Naive thymus-derived CD4-positive, alpha-beta T cell (primary cell): Measurements from ENCODE around the gene CHCHD6. TPM values are rescaled to one million over a fixed set of nuclear protein-coding genes. Genes with fewer than 3 reads are reported as not detected.

Source experiments
- ATAC-seq: fragments of 150-1000 bp; cut with Tn5 transposase; 2 replicates; pipeline ENCODE4 v1.10.0; 2021; ENCODE audit warnings: mild to moderate bottlenecking, moderate library complexity
- CTCF ChIA-PET: fragments of 350-600 bp; sonication (Branson Sonifier 250); formaldehyde crosslinking; loops from one replicate; lab custom pipeline; 2021; ENCODE audit warnings: antibody characterized with exemption; lab: Charles Lee
- POLR2A ChIA-PET: fragments of 350-600 bp; sonication (Branson Sonifier 250); formaldehyde crosslinking; loops from one replicate; lab custom pipeline; 2021; ENCODE audit warnings: antibody characterized with exemption, inconsistent platforms; lab: Charles Lee
- DNase-seq, 9 donors: peaks; one replicate each; pipeline versions ENCODE4 v3.0.0 to v3.0.0-alpha.2; 2020 to 2022; ENCODE audit warnings: mixed read lengths in 1 of 9
- H3K27ac ChIP-seq: one replicate; pipeline ENCODE4 v1.7.0; 2013; ENCODE audit warnings: mild to moderate bottlenecking, low read depth, low read length, moderate library complexity
- H3K27me3 ChIP-seq, 2 donors: one replicate each; pipeline ENCODE4 v1.7.0; 2013; ENCODE audit warnings: low read length in 2 of 2, mild to moderate bottlenecking in 2 of 2, moderate library complexity in 2 of 2; ENCODE audit not compliant: control insufficient read depth in 2 of 2, insufficient read depth in 2 of 2
- H3K36me3 ChIP-seq, 3 experiments: 1 replicate in 2 of 3; 2 replicates in 1 of 3; pipeline ENCODE4 v1.7.0; 2013; ENCODE audit warnings: low read length in 3 of 3, mild to moderate bottlenecking in 3 of 3, moderate library complexity in 1 of 3; ENCODE audit not compliant: insufficient read depth in 3 of 3, control insufficient read depth in 2 of 3
- H3K4me1 ChIP-seq, 2 donors: one replicate each; pipeline ENCODE4 v1.7.0; 2013; ENCODE audit warnings: low read length in 2 of 2, mild to moderate bottlenecking in 2 of 2, moderate library complexity in 1 of 2; ENCODE audit not compliant: control insufficient read depth in 2 of 2, insufficient read depth in 2 of 2
- H3K4me3 ChIP-seq: 2 replicates; pipeline ENCODE4 v1.7.0; 2013; ENCODE audit warnings: mild to moderate bottlenecking, low read length
- H3K9me3 ChIP-seq, 3 experiments: 1 replicate in 2 of 3; 2 replicates in 1 of 3; pipeline ENCODE4 v1.7.0; 2013; ENCODE audit warnings: low read length in 3 of 3; ENCODE audit not compliant: control insufficient read depth in 2 of 3
- H3K27ac Mint-ChIP-seq, 9 donors: one replicate each; pipeline ENCODE4 v1.8.0; 2020 to 2022; ENCODE audit warnings: mixed read lengths in 9 of 9, mild to moderate bottlenecking in 8 of 9, moderate library complexity in 5 of 9, inconsistent platforms in 2 of 9
- H3K27me3 Mint-ChIP-seq, 5 donors: one replicate each; pipeline ENCODE4 v1.8.0; 2021 to 2022; ENCODE audit warnings: mixed read lengths in 5 of 5, mild to moderate bottlenecking in 1 of 5
- H3K36me3 Mint-ChIP-seq, 5 donors: one replicate each; pipeline ENCODE4 v1.8.0; 2020 to 2022; ENCODE audit warnings: mixed read lengths in 5 of 5, mild to moderate bottlenecking in 3 of 5, inconsistent platforms in 1 of 5
- H3K4me1 Mint-ChIP-seq, 7 donors: one replicate each; pipeline ENCODE4 v1.8.0; 2020 to 2022; ENCODE audit warnings: mixed read lengths in 7 of 7, mild to moderate bottlenecking in 3 of 7, inconsistent platforms in 1 of 7
- H3K4me3 Mint-ChIP-seq, 10 donors: one replicate each; pipeline ENCODE4 v1.8.0; 2020 to 2022; ENCODE audit warnings: mild to moderate bottlenecking in 10 of 10, mixed read lengths in 10 of 10, moderate library complexity in 6 of 10, inconsistent platforms in 2 of 10
- H3K9me3 Mint-ChIP-seq, 11 donors: one replicate each; pipeline ENCODE4 v1.8.0; 2020 to 2022; ENCODE audit warnings: mixed read lengths in 11 of 11, mild to moderate bottlenecking in 4 of 11, inconsistent platforms in 1 of 11, moderate library complexity in 1 of 11
- intact Hi-C, 2 donors: fragments of 100-400 bp; cut with micrococcal nuclease; formaldehyde crosslinking; loops; one replicate each; pipeline ENCODE4 v1.15.1; 2023
- polyA plus RNA-seq, 2 donors: library from polyadenylated mRNA; unstranded; fragments of 300-500 nt; fragmentation: Illumina TruSeq; gene quantifications; one replicate each; pipeline ENCODE4 v1.2.3, GENCODE V29; 2021
- total RNA-seq, 6 experiments: library from RNA in 5 of 6; stranded (reverse) in 5 of 6; gene quantifications; 1 replicate in 5 of 6; 2 replicates in 1 of 6; pipeline ENCODE4 v1.2.3 and lab custom pipeline; 2021 to 2026

The CHCHD6 gene
- total and polyA plus RNA-seq, 7 experiments from 2014 or later, result 5.4 to 15.1 (median 11.0) TPM

GRCh38 chr3:126826693-126827092 is 122.7 kb downstream of the CHCHD6 start:
- no peak overlapping the region for H3K27ac Mint-ChIP-seq
- DNase-seq (no peak), ATAC-seq (no peak)
- CTCF ChIA-PET, result no interaction called here
- H3K36me3 ChIP-seq, result no peaks in the 10 kb centered on the region
- no peaks in the 10 kb centered on the region for H3K27me3 Mint-ChIP-seq
- no peaks in the 10 kb centered on the region for H3K27me3 ChIP-seq
- no peak overlapping the region for H3K4me3 ChIP-seq
- H3K9me3 Mint-ChIP-seq, result peaks cover 0 to 6% (median 0%) of the 10 kb centered on the region in 11 donors
- POLR2A ChIA-PET, result no interaction called here
- H3K36me3 Mint-ChIP-seq, result peaks cover 0 to 15% (median 4%) of the 10 kb centered on the region in 5 donors
- H3K4me1 Mint-ChIP-seq, result peaks cover 0 to 18% (median 10%) of the 10 kb centered on the region in 7 donors
- peaks cover 0 to 4% of the 10 kb centered on the region in 2 donors for H3K4me1 ChIP-seq
- no peaks in the 10 kb centered on the region for H3K9me3 ChIP-seq
- intact Hi-C loops, result no loop called here
- no peak overlapping the region for H3K4me3 Mint-ChIP-seq
- H3K27ac ChIP-seq, result no peak overlapping the region

DNA sequence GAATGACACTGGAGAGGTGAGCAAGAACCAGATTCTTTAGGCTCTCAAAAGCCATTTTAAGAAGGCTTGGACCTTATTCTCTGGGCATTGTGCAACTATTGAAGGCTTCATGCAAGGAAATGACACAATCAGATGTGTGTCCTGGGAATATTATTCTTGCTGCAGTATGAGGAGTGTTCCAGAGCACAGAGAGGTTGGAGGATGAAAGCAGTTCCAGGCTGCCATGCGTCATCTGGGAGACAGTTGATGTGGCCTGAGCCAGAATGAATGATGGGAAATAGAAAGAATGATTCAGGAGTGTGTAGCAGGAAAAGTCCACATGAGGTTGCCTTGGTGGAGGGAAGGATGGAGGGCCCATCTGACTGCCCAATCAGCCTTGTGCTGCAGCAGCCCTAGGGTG is 123.1 kb downstream of the CHCHD6 start:
- ChIA-PET CTCF (no interaction called here), POLR2A (no interaction called here)
- no peak overlapping the region for H3K27ac Mint-ChIP-seq
- Histone ChIP-seq H3K27me3 (no peaks in the 10 kb centered on the region), H3K9me3 (no peaks in the 10 kb centered on the region), H3K27ac (no peak overlapping the region), H3K36me3 (no peaks in the 10 kb centered on the region), H3K4me1 (peaks cover 0 to 4% of the 10 kb centered on the region in 2 donors), H3K4me3 (no peak overlapping the region)
- peaks cover 0 to 12% (median 2%) of the 10 kb centered on the region in 5 donors for H3K36me3 Mint-ChIP-seq
- ATAC-seq (no peak), DNase-seq (no peak)
- peaks cover 0 to 2% (median 0%) of the 10 kb centered on the region in 11 donors for H3K9me3 Mint-ChIP-seq
- intact Hi-C loops, result no loop called here
- no peaks in the 10 kb centered on the region for H3K27me3 Mint-ChIP-seq
- no peak overlapping the region for H3K4me3 Mint-ChIP-seq
- peaks cover 0 to 18% (median 10%) of the 10 kb centered on the region in 7 donors for H3K4me1 Mint-ChIP-seq

- ChIA-PET POLR2A (no interaction called here), CTCF (no interaction called here)
- H3K27ac Mint-ChIP-seq, result no peak overlapping the region
- H3K9me3 Mint-ChIP-seq, result no peaks in the 10 kb centered on the region
- Histone ChIP-seq H3K27me3 (no peaks in the 10 kb centered on the region), H3K9me3 (no peaks in the 10 kb centered on the region), H3K27ac (no peak overlapping the region), H3K4me3 (no peak overlapping the region), H3K4me1 (peaks cover 0 to 4% of the 10 kb centered on the region in 2 donors), H3K36me3 (no peaks in the 10 kb centered on the region)
- H3K27me3 Mint-ChIP-seq, result no peaks in the 10 kb centered on the region
- H3K36me3 Mint-ChIP-seq, result peaks cover 0 to 12% (median 4%) of the 10 kb centered on the region in 5 donors
- H3K4me1 Mint-ChIP-seq, result peaks cover 0 to 18% (median 11%) of the 10 kb centered on the region in 7 donors
- no peak for DNase-seq
- no peak for ATAC-seq
- intact Hi-C loops, result no loop called here
- H3K4me3 Mint-ChIP-seq, result no peak overlapping the region
These were observed 124.3 kb downstream of the CHCHD6 start for GRCh38 chr3:126828306-126828705.

DNA sequence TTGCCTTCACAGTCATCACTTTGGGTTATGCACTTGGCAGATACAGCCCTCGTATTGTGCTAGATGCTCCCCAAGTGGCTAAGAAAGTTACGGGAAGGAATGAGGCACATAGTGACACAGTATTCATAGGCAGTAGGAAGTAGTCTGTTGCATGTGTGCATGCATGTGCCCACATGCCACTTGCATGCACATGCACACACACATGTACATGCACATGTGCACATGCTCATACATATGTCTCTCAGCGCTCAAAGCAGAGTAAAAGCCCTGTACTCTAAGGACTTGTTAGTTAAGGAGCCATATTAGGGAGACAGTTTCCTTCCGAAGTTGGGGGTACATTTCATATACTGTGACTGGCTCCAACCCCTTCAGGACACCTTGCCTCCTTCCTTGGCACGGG is 128.9 kb downstream of the CHCHD6 start:
- no peak overlapping the region for H3K4me3 ChIP-seq
- peaks cover 0 to 4% of the 10 kb centered on the region in 2 donors for H3K4me1 ChIP-seq
- H3K27me3 Mint-ChIP-seq, result no peaks in the 10 kb centered on the region
- no peak for DNase-seq
- no peaks in the 10 kb centered on the region for H3K27me3 ChIP-seq
- H3K9me3 Mint-ChIP-seq, result no peaks in the 10 kb centered on the region
- H3K36me3 ChIP-seq, result no peaks in the 10 kb centered on the region
- no peak overlapping the region for H3K27ac ChIP-seq
- no peak overlapping the region for H3K27ac Mint-ChIP-seq
- ChIA-PET CTCF (no interaction called here), POLR2A (no interaction called here)
- peaks cover 0 to 28% (median 10%) of the 10 kb centered on the region in 5 donors for H3K36me3 Mint-ChIP-seq
- intact Hi-C loops, result no loop called here
- ATAC-seq, result no peak
- H3K4me3 Mint-ChIP-seq, result no peak overlapping the region
- H3K4me1 Mint-ChIP-seq, result peaks cover 0 to 16% (median 10%) of the 10 kb centered on the region in 7 donors
- H3K9me3 ChIP-seq, result no peaks in the 10 kb centered on the region

DNA sequence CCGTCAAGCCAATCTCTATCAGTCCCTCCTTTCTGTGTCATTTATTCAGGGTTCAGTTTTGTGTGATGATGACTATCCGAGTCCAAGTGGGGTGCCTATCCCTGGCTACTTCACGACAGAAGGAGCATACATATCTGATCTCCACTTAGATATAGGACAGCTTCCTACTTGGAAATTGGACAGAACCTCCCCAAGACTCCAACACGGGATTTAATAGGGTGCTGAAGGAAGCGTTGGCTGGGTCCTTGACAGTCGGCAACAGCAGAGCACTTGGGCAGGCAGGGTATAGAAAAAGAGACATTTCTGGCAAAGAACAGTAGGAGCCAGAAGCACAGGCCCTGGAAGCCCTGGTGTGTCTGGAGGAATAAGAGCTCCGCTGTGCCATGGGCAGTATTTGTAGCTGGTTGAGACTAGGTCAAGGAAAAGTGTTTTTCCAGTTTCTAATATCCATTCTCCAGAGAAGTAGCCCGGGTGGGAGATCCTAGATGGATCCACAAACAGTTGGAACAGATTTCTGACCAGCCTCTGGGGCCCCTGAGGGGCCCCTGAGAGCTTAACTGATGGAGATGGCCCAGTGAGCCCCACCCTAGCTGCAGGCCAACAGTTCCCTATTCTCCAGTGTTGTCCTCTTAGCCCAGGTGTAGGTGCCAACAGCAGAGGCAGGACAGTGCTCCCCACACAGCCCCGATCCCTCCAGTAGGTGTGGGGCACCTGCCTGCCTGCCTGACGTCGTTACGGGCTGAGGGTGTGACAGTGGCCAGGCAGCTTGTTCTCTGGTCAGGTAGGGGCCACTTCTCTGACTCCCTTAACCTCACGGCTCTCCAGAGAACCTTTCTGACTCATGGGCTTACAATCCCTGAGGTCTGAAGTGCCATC is 130.8 kb downstream of the CHCHD6 start:
- Histone ChIP-seq H3K27me3 (no peaks in the 10 kb centered on the region), H3K9me3 (no peaks in the 10 kb centered on the region), H3K36me3 (no peaks in the 10 kb centered on the region), H3K4me3 (no peak overlapping the region), H3K27ac (no peak overlapping the region), H3K4me1 (no peaks in the 10 kb centered on the region)
- ChIA-PET POLR2A (no interaction called here), CTCF (no interaction called here)
- ATAC-seq (no peak), DNase-seq (no peak)
- no peaks in the 10 kb centered on the region for H3K27me3 Mint-ChIP-seq
- peaks cover 0 to 1% (median 0%) of the 10 kb centered on the region in 7 donors for H3K4me1 Mint-ChIP-seq
- no peak overlapping the region for H3K27ac Mint-ChIP-seq
- peaks cover 0 to 45% (median 15%) of the 10 kb centered on the region in 5 donors for H3K36me3 Mint-ChIP-seq
- H3K4me3 Mint-ChIP-seq, result no peak overlapping the region
- intact Hi-C loops, result no loop called here
- H3K9me3 Mint-ChIP-seq, result peaks cover 0 to 2% (median 0%) of the 10 kb centered on the region in 11 donors

- Histone ChIP-seq H3K9me3 (no peaks in the 10 kb centered on the region), H3K27me3 (no peaks in the 10 kb centered on the region), H3K4me3 (no peak overlapping the region), H3K4me1 (no peaks in the 10 kb centered on the region), H3K36me3 (no peaks in the 10 kb centered on the region), H3K27ac (no peak overlapping the region)
- peaks cover 0 to 5% (median 0%) of the 10 kb centered on the region in 11 donors for H3K9me3 Mint-ChIP-seq
- POLR2A ChIA-PET, result no interaction called here
- H3K4me1 Mint-ChIP-seq, result peaks cover 0 to 1% (median 0%) of the 10 kb centered on the region in 7 donors
- no peak overlapping the region for H3K4me3 Mint-ChIP-seq
- intact Hi-C loops, result no loop called here
- H3K27ac Mint-ChIP-seq, result no peak overlapping the region
- peaks cover 0 to 45% (median 15%) of the 10 kb centered on the region in 5 donors for H3K36me3 Mint-ChIP-seq
- no peaks in the 10 kb centered on the region for H3K27me3 Mint-ChIP-seq
- DNase-seq (no peak), ATAC-seq (no peak)
- CTCF ChIA-PET, result no interaction called here
These were observed 131.6 kb downstream of the CHCHD6 start for GRCh38 chr3:126835472-126836219.
